ENCODE results near the gene AUTS2. TPM values are rescaled to one million over a fixed set of nuclear protein-coding genes. Genes with fewer than 3 reads are reported as not detected.
A peak's percentile ranks its signal among the peaks of the same experiment; 100 is the strongest.

The AUTS2 gene
- total and polyA plus RNA-seq, 10 of the 15 experiments (the other 5 are each of a cell fraction or from before 2014, with no cell fraction given): 6.4 to 55.6 (median 21.6) TPM

- TF ChIP-seq, protein P1, sequence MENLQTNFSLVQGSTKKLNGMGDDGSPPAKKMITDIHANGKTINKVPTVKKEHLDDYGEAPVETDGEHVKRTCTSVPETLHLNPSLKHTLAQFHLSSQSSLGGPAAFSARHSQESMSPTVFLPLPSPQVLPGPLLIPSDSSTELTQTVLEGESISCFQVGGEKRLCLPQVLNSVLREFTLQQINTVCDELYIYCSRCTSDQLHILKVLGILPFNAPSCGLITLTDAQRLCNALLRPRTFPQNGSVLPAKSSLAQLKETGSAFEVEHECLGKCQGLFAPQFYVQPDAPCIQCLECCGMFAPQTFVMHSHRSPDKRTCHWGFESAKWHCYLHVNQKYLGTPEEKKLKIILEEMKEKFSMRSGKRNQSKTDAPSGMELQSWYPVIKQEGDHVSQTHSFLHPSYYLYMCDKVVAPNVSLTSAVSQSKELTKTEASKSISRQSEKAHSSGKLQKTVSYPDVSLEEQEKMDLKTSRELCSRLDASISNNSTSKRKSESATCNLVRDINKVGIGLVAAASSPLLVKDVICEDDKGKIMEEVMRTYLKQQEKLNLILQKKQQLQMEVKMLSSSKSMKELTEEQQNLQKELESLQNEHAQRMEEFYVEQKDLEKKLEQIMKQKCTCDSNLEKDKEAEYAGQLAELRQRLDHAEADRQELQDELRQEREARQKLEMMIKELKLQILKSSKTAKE (IDR thresholded peaks at IDR 0.05; ENCODE audit: low read depth, poor library complexity, severe bottlenecking): peak; percentile 22
- TF ChIP-seq RAD51 (IDR thresholded peaks at IDR 0.05) (peak; percentile 64), RELA (IDR thresholded peaks at IDR 0.05; ENCODE audit: borderline replicate concordance, partially characterized antibody) (peak; percentile 38), SIN3A (IDR thresholded peaks at IDR 0.05; ENCODE audit: low read depth, low read length) (no peak), NR2F1 (conservative IDR thresholded peaks at IDR 0.05) (0 out of 2 replicates have a peak, but pooled peaks have one; percentile 10), IKZF2 (IDR thresholded peaks at IDR 0.05) (peak in 1 of 2 experiments; percentile 53; a peak in 2 of 4 replicates), BCL11A (IDR thresholded peaks at IDR 0.05; ENCODE audit: low read depth, low read length) (0 out of 2 replicates have a peak, but pooled peaks have one; percentile 28), BHLHE40 (IDR thresholded peaks at IDR 0.05; ENCODE audit: borderline replicate concordance in 1 of 2, low read depth in 2 of 2, low read length in 1 of 2) (no peak; a peak in 1 of 4 replicates), TAF1 (IDR thresholded peaks at IDR 0.05; ENCODE audit: borderline replicate concordance, low read depth, low read length) (no peak), RUNX3 (IDR thresholded peaks at IDR 0.05; ENCODE audit: low read length) (peak; percentile 75)
- TF ChIP-seq, protein P2, sequence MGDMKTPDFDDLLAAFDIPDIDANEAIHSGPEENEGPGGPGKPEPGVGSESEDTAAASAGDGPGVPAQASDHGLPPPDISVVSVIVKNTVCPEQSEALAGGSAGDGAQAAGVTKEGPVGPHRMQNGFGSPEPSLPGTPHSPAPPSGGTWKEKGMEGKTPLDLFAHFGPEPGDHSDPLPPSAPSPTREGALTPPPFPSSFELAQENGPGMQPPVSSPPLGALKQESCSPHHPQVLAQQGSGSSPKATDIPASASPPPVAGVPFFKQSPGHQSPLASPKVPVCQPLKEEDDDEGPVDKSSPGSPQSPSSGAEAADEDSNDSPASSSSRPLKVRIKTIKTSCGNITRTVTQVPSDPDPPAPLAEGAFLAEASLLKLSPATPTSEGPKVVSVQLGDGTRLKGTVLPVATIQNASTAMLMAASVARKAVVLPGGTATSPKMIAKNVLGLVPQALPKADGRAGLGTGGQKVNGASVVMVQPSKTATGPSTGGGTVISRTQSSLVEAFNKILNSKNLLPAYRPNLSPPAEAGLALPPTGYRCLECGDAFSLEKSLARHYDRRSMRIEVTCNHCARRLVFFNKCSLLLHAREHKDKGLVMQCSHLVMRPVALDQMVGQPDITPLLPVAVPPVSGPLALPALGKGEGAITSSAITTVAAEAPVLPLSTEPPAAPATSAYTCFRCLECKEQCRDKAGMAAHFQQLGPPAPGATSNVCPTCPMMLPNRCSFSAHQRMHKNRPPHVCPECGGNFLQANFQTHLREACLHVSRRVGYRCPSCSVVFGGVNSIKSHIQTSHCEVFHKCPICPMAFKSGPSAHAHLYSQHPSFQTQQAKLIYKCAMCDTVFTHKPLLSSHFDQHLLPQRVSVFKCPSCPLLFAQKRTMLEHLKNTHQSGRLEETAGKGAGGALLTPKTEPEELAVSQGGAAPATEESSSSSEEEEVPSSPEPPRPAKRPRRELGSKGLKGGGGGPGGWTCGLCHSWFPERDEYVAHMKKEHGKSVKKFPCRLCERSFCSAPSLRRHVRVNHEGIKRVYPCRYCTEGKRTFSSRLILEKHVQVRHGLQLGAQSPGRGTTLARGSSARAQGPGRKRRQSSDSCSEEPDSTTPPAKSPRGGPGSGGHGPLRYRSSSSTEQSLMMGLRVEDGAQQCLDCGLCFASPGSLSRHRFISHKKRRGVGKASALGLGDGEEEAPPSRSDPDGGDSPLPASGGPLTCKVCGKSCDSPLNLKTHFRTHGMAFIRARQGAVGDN (IDR thresholded peaks at IDR 0.05): peak; percentile 64
Observed at GRCh38 chr7:69663911-69664832, 65.9 kb downstream of the AUTS2 start (continued).

Measured in GM12878 (cell line).